MM.1S (cell line): ENCODE measurements around the gene ZNF263.

Experiments
- DNase-seq: peaks from one replicate; pipeline ENCODE4 v3.0.0-alpha.2; 2015
- H2AFZ ChIP-seq: fragments of 300-600 bp; sonication (generic); 2 replicates; pipeline ENCODE4 v1.6.0; 2016; ENCODE audit warnings: antibody characterized with exemption, low read length
- H3F3A ChIP-seq: fragments of 300-600 bp; sonication (generic); 2 replicates; pipeline ENCODE4 v1.6.1; 2016; ENCODE audit warnings: mild to moderate bottlenecking, antibody characterized with exemption, low read length, moderate library complexity, mixed read lengths; ENCODE audit not compliant: insufficient read depth
- H3K27ac ChIP-seq: fragments of 300-600 bp; sonication (generic); 2 replicates; pipeline ENCODE4 v1.5.1; 2016; ENCODE audit warnings: mild to moderate bottlenecking, low read length
- H3K27me3 ChIP-seq: fragments of 300-600 bp; sonication (generic); replicated peaks from 2 replicates; pipeline ENCODE4 v1.6.0; 2016; ENCODE audit warnings: low read length; ENCODE audit not compliant: insufficient read depth
- H3K36me3 ChIP-seq: fragments of 300-600 bp; sonication (generic); replicated peaks from 2 replicates; pipeline ENCODE4 v1.6.1; 2016; ENCODE audit warnings: mild to moderate bottlenecking, low read length, mixed read lengths; ENCODE audit not compliant: insufficient read depth
- H3K4me1 ChIP-seq: fragments of 300-600 bp; sonication (generic); 2 replicates; pipeline ENCODE4 v1.6.1; 2016; ENCODE audit warnings: low read length, mixed read lengths
- H3K4me2 ChIP-seq: fragments of 300-600 bp; sonication (generic); 2 replicates; pipeline ENCODE4 v1.6.0; 2016; ENCODE audit warnings: low read depth, low read length
- H3K4me3 ChIP-seq: fragments of 300-600 bp; sonication (generic); 2 replicates; pipeline ENCODE4 v1.5.1; 2016; ENCODE audit warnings: low read length, mixed read lengths
- H3K79me2 ChIP-seq: fragments of 300-600 bp; sonication (generic); 2 replicates; pipeline ENCODE4 v1.6.1; 2016; ENCODE audit warnings: mixed run types, low read length, mixed read lengths
- H3K9ac ChIP-seq: fragments of 300-600 bp; sonication (generic); 2 replicates; pipeline ENCODE4 v1.6.1; 2016; ENCODE audit warnings: low read length, mixed read lengths
- H3K9me2 ChIP-seq: fragments of 300-600 bp; sonication (generic); replicated peaks from 2 replicates; pipeline ENCODE4 v1.6.1; 2016; ENCODE audit warnings: mild to moderate bottlenecking, low read length, mixed read lengths; ENCODE audit not compliant: insufficient read depth
- H3K9me3 ChIP-seq: fragments of 300-600 bp; sonication (generic); replicated peaks from 2 replicates; pipeline ENCODE4 v1.6.1; 2016; ENCODE audit warnings: mild to moderate bottlenecking, low read length, mixed read lengths; ENCODE audit not compliant: insufficient read depth
- H4K20me1 ChIP-seq: fragments of 300-600 bp; sonication (generic); 2 replicates; pipeline ENCODE4 v1.6.1; 2016; ENCODE audit warnings: mild to moderate bottlenecking, low read length, moderate library complexity, mixed read lengths; ENCODE audit not compliant: insufficient read depth
- CTCF ChIP-seq: fragments of 300-600 bp; sonication (generic); IDR thresholded peaks from 2 replicates; pipeline ENCODE4 v1.5.1; 2016; ENCODE audit warnings: antibody characterized with exemption, low read length, mixed read lengths
- EZH2 ChIP-seq: fragments of 300-600 bp; sonication (generic); optimal IDR thresholded peaks from 2 replicates; pipeline ENCODE3; 2017; ENCODE audit warnings: low read depth, mild to moderate bottlenecking, antibody characterized with exemption, low read length, mixed read lengths
- EZH2phosphoT487 ChIP-seq: fragments of 300-600 bp; sonication (generic); IDR thresholded peaks from 2 replicates; pipeline ENCODE4 v1.6.1; 2018; ENCODE audit warnings: antibody characterized with exemption, low read length

ZNF263 gene

GRCh38 chr16:3295209-3295608, 11.9 kb downstream of the ZNF263 start:
- Histone ChIP-seq H2AFZ (no peak overlapping the region), H3K9me3 (no peaks in the 10 kb centered on the region), H3F3A (no peaks in the 10 kb centered on the region), H3K4me3 (no peak overlapping the region), H3K27me3 (no peaks in the 10 kb centered on the region), H4K20me1 (no peaks in the 10 kb centered on the region), H3K79me2 (no peaks in the 10 kb centered on the region), H3K4me1 (no peaks in the 10 kb centered on the region), H3K36me3 (peaks cover 14% of the 10 kb centered on the region), H3K27ac (no peak overlapping the region), H3K9ac (no peak overlapping the region), H3K4me2 (no peak overlapping the region), H3K9me2 (no peaks in the 10 kb centered on the region)
- TF ChIP-seq CTCF (no peak), EZH2 (no peak), EZH2phosphoT487 (no peak)
- no peak for DNase-seq

GRCh38 chr16:3295783-3296182, 12.5 kb downstream of the ZNF263 start:
- no peaks in the 10 kb centered on the region for H3K79me2 ChIP-seq
- H3K9me3 ChIP-seq, result no peaks in the 10 kb centered on the region
- H3K36me3 ChIP-seq, result peaks cover 8% of the 10 kb centered on the region
- DNase-seq, result no peak
- no peak overlapping the region for H3K4me2 ChIP-seq
- H3K27me3 ChIP-seq, result no peaks in the 10 kb centered on the region
- no peaks in the 10 kb centered on the region for H3K9me2 ChIP-seq
- H3K4me1 ChIP-seq, result no peaks in the 10 kb centered on the region
- H2AFZ ChIP-seq, result no peak overlapping the region
- TF ChIP-seq EZH2phosphoT487 (no peak), CTCF (no peak), EZH2 (no peak)
- no peak overlapping the region for H3K27ac ChIP-seq
- no peak overlapping the region for H3K4me3 ChIP-seq
- H4K20me1 ChIP-seq, result no peaks in the 10 kb centered on the region
- H3K9ac ChIP-seq, result no peak overlapping the region
- H3F3A ChIP-seq, result no peaks in the 10 kb centered on the region

GRCh38 chr16:3304370-3304769, 21.1 kb downstream of the ZNF263 start:
- no peak for DNase-seq
- Histone ChIP-seq H3K4me1 (peaks cover 10% of the 10 kb centered on the region; the same call in 1 of the 2 replicates), H3K27me3 (no peaks in the 10 kb centered on the region), H2AFZ (peak overlapping the region; percentile 91), H3K4me3 (peak overlapping the region; percentile 72), H4K20me1 (no peaks in the 10 kb centered on the region), H3F3A (no peaks in the 10 kb centered on the region), H3K9me2 (no peaks in the 10 kb centered on the region), H3K4me2 (peak overlapping the region; percentile 89), H3K36me3 (peaks cover 14% of the 10 kb centered on the region), H3K9ac (no peak overlapping the region), H3K9me3 (no peaks in the 10 kb centered on the region), H3K79me2 (peaks cover 5% of the 10 kb centered on the region), H3K27ac (no peak overlapping the region)
- TF ChIP-seq EZH2phosphoT487 (no peak), CTCF (no peak), EZH2 (no peak)
